Measurements from ENCODE around the gene ZNF8.
"Not testable (repeated sequence)": the region's sequence is repeated elsewhere in the genome, so short reads cannot be mapped to it uniquely, and the experiment has no call there.

ZNF8 gene

GRCh38 chr19:58300620-58301019 lies 21.9 kb downstream of the ZNF8 start:
- DNase-seq: no peak

- no peak for DNase-seq
Observed at GRCh38 chr19:58304255-58304654, 25.5 kb downstream of the ZNF8 start.

GRCh38 chr19:58304748-58305064 lies 26.0 kb downstream of the ZNF8 start:
- no peak for DNase-seq

GRCh38 chr19:58305065-58305931 lies 26.5 kb downstream of the ZNF8 start, which contains the start of gene ERVK3-1:
TSS of gene ERVK3-1 (plus strand) at chr19:58305377. CDS start at chr19:58312169, 6,792 bp downstream.
- peak; percentile 88 for DNase-seq

- no peak for DNase-seq
Observed at GRCh38 chr19:58305932-58306323, 27.2 kb downstream of the ZNF8 start.

- DNase-seq: no peak
Observed at GRCh38 chr19:58307736-58308135, 29.0 kb downstream of the ZNF8 start.

GRCh38 chr19:58310685-58311084 lies 31.9 kb downstream of the ZNF8 start:
- not testable (repeated sequence) for DNase-seq

GRCh38 chr19:58311345-58311865 lies 32.6 kb downstream of the ZNF8 start:
- no peak for DNase-seq

GRCh38 chr19:58315580-58315979 lies 36.8 kb downstream of the ZNF8 start:
- no peak for DNase-seq

- no peak for DNase-seq
Observed at GRCh38 chr19:58317476-58318072, 38.8 kb downstream of the ZNF8 start.

- DNase-seq: no peak
Observed at GRCh38 chr19:58318297-58318696, 39.5 kb downstream of the ZNF8 start.

- DNase-seq: no peak
Observed at GRCh38 chr19:58319241-58319640, 40.5 kb downstream of the ZNF8 start.

GRCh38 chr19:58325311-58326022 lies 46.7 kb downstream of the ZNF8 start:
- no peak for DNase-seq

GRCh38 chr19:58326501-58326913 lies 47.8 kb downstream of the ZNF8 start:
- no peak for DNase-seq

GRCh38 chr19:58326914-58327726 lies 48.4 kb downstream of the ZNF8 start, which contains the start of gene ZSCAN22:
TSS of gene ZSCAN22 (plus strand) at chr19:58326994. CDS start at chr19:58334803, 7,809 bp downstream.
- DNase-seq: peak; percentile 81

GRCh38 chr19:58328999-58329398 lies 50.2 kb downstream of the ZNF8 start:
- no peak for DNase-seq

GRCh38 chr19:58330458-58330857 lies 51.7 kb downstream of the ZNF8 start:
- no peak for DNase-seq

- DNase-seq: no peak
Observed at GRCh38 chr19:58332697-58333096, 53.9 kb downstream of the ZNF8 start.

- DNase-seq: no peak
Observed at GRCh38 chr19:58334691-58335249, 56.0 kb downstream of the ZNF8 start.

GRCh38 chr19:58335630-58336029 lies 56.9 kb downstream of the ZNF8 start:
- no peak for DNase-seq

GRCh38 chr19:58336216-58336615 lies 57.5 kb downstream of the ZNF8 start:
- no peak for DNase-seq

GRCh38 chr19:58336820-58337219 lies 58.1 kb downstream of the ZNF8 start:
- no peak for DNase-seq
